Erythroblast (primary cell): Measurements from ENCODE around the gene TRIM63.

ENCODE experiments used
- GATA1 ChIP-seq: IDR thresholded peaks from 2 replicates; pipeline ENCODE4 v1.6.1; 2011; ENCODE audit warnings: low read depth, mild to moderate bottlenecking, control low read depth, low read length, moderate library complexity
- POLR2A ChIP-seq: IDR thresholded peaks from 2 replicates; pipeline ENCODE4 v1.6.1; 2011; ENCODE audit warnings: mild to moderate bottlenecking, low read length

GRCh38 chr1:26050248-26050640, 17.2 kb downstream of the TRIM63 start:
- TF ChIP-seq POLR2A (no peak), GATA1 (no peak)
